K562 (cell line): Measurements from ENCODE around the gene AGPAT3. TPM values are rescaled to one million over a fixed set of nuclear protein-coding genes. Genes with fewer than 3 reads are reported as not detected.
A peak's percentile ranks its signal among the peaks of the same experiment; 100 is the strongest.

Source experiments
- BRF2 ChIP-seq: IDR thresholded peaks from 3 replicates; pipeline ENCODE4 v1.6.1; 2011; ENCODE audit warnings: borderline replicate concordance, mild to moderate bottlenecking; ENCODE audit not compliant: insufficient read length, insufficient read depth
- CAMTA2 ChIP-seq: fragments of 250-450 bp; sonication (Bioruptor Pico); conservative IDR thresholded peaks from 2 replicates; pipeline ENCODE4 v1.5.1; 2022
- CREM ChIP-seq: IDR thresholded peaks from 2 replicates; pipeline ENCODE4 v1.6.1; 2014; ENCODE audit warnings: antibody characterized with exemption, low read depth
- E2F3 ChIP-seq: fragments of 250-450 bp; sonication (Bioruptor Pico); IDR thresholded peaks from 2 replicates; pipeline ENCODE4 v1.4.0; 2020; ENCODE audit warnings: mild to moderate bottlenecking
- GATA2 ChIP-seq: sonication (generic); formaldehyde crosslinking; IDR thresholded peaks from 2 replicates; pipeline ENCODE4 v1.4.0; 2020; ENCODE audit warnings: mild to moderate bottlenecking, missing genetic modification reagents
- GATAD2A ChIP-seq: fragments of 450-650 bp; IDR thresholded peaks from 2 replicates; pipeline ENCODE4 v1.6.1; 2017
- IFI16 ChIP-seq: fragments of 250-450 bp; sonication (Bioruptor Pico); IDR thresholded peaks from 2 replicates; pipeline ENCODE4 v2.1.2; 2022; ENCODE audit warnings: mild to moderate bottlenecking, inconsistent platforms
- KHSRP ChIP-seq: fragments of 450-650 bp; IDR thresholded peaks from 2 replicates; pipeline ENCODE4 v1.6.1; 2017
- MAFG ChIP-seq: fragments of 450-650 bp; conservative IDR thresholded peaks from 2 replicates; pipeline ENCODE4 v1.6.1; 2016; ENCODE audit warnings: missing genetic modification characterization, missing compliant biosample characterization
- NR2F6 ChIP-seq: fragments of 450-650 bp; formaldehyde crosslinking; IDR thresholded peaks from 2 replicates; pipeline ENCODE4 v1.4.0; 2020; ENCODE audit warnings: mild to moderate bottlenecking
- NR4A1 ChIP-seq, 2 experiments: fragments of 250-450 bp in 1 of 2; fragments of 450-650 bp in 1 of 2; sonication (Bioruptor Pico) in 1 of 2; IDR thresholded peaks; 2 replicates each; pipeline versions ENCODE4 v1.4.0 to v1.6.1; 2016 to 2020; ENCODE audit warnings: mild to moderate bottlenecking in 2 of 2, missing compliant biosample characterization in 1 of 2, missing genetic modification characterization in 1 of 2, moderate library complexity in 1 of 2
- NRF1 ChIP-seq, 2 experiments: fragments of 450-650 bp; IDR thresholded peaks in 1 of 2; conservative IDR thresholded peaks in 1 of 2; 2 replicates each; pipeline ENCODE4 v1.6.1; 2014; ENCODE audit warnings: mild to moderate bottlenecking in 2 of 2
- PATZ1 ChIP-seq: fragments of 250-450 bp; sonication (Bioruptor Pico); IDR thresholded peaks from 2 replicates; pipeline ENCODE4 v1.5.0; 2020; ENCODE audit warnings: mild to moderate bottlenecking, borderline replicate concordance
- PKNOX1 ChIP-seq: fragments of 450-650 bp; IDR thresholded peaks from 2 replicates; pipeline ENCODE4 v1.6.1; 2016
- SPI1 ChIP-seq: IDR thresholded peaks from 2 replicates; pipeline ENCODE4 v1.6.1; 2011; ENCODE audit warnings: low read depth, low read length, control low read depth, borderline replicate concordance
- XRCC5 ChIP-seq: fragments of 200-400 bp; formaldehyde crosslinking; IDR thresholded peaks from 2 replicates; pipeline ENCODE4 v1.6.1; 2017; ENCODE audit warnings: low read depth, mild to moderate bottlenecking, low read length
- ZBTB17 ChIP-seq: fragments of 450-650 bp; formaldehyde crosslinking; IDR thresholded peaks from 2 replicates; pipeline ENCODE4 v1.4.0; 2020; ENCODE audit warnings: mild to moderate bottlenecking
- ZBTB8A ChIP-seq: fragments of 450-650 bp; IDR thresholded peaks from 2 replicates; pipeline ENCODE4 v1.6.1; 2018; ENCODE audit warnings: mild to moderate bottlenecking, moderate library complexity; ENCODE audit not compliant: partially characterized antibody
- ZNF507 ChIP-seq: conservative IDR thresholded peaks from 2 replicates; pipeline ENCODE4 v1.6.1; 2017; ENCODE audit warnings: missing genetic modification characterization, missing compliant biosample characterization
- ZNF668 ChIP-seq: fragments of 250-450 bp; sonication (Bioruptor Pico); IDR thresholded peaks from 2 replicates; pipeline ENCODE4 v1.8.0; 2022; ENCODE audit warnings: mild to moderate bottlenecking, inconsistent platforms
- polyA plus RNA-seq, 8 experiments: library from polyadenylated mRNA; depleted of rRNA in 4 of 8; stranded (reverse) in 5 of 8; unstranded in 3 of 8; fragments of >200 nt; fragmentation: Nextera tagmentation in 2 of 8; fragmentation: Illumina TruSeq in 1 of 8; extraction: Ambion mirVana in 2 of 8; extraction: Trizol in 1 of 8; gene quantifications; 2 replicates each; pipeline versions ENCODE4 v1.2.1 to v1.2.3, GENCODE V29; 2011 to 2014; ENCODE audit warnings: inconsistent platforms in 1 of 8, missing spikeins in 1 of 8
- total RNA-seq, 7 experiments: library from RNA; depleted of rRNA in 6 of 7; stranded (reverse); fragments of >200 nt in 6 of 7; fragmentation: Illumina TruSeq in 2 of 7; extraction: Trizol in 2 of 7; gene quantifications; 2 replicates each; pipeline versions ENCODE4 v1.2.1 to v1.2.3, GENCODE V29; 2011 to 2021; ENCODE audit warnings: low replicate concordance in 1 of 7
- TF ChIP-seq, protein P1 (sequence below), 2 experiments: fragments of 450-650 bp in 1 of 2; sonication (generic) in 1 of 2; formaldehyde crosslinking; conservative IDR thresholded peaks; 2 replicates each; pipeline versions ENCODE4 v1.4.0 to v1.8.1; 2020 to 2022; ENCODE audit warnings: mild to moderate bottlenecking in 1 of 2, missing genetic modification reagents in 1 of 2

The AGPAT3 gene
- total and polyA plus RNA-seq, 9 of the 15 experiments (the other 6 are each of a cell fraction or from before 2014, with no cell fraction given): 1.5 to 88.4 (median 35.7) TPM

GRCh38 chr21:43884012-43884860, 19.2 kb downstream of the AGPAT3 start (continued):
- TF ChIP-seq SPI1 (no peak), ZBTB8A (no peak), XRCC5 (0 out of 2 replicates have a peak, but pooled peaks have one; percentile 17), GATAD2A (0 out of 2 replicates have a peak, but pooled peaks have one; percentile 57), IFI16 (CRISPR knock-in tag) (0 out of 2 replicates have a peak, but pooled peaks have one; percentile 24), PKNOX1 (peak; percentile 27; the same call in 1 of the 2 replicates), NR4A1 (CRISPR knock-in tag; IDR thresholded peaks at IDR 0.05) (no peak), NR4A1 (tag; IDR thresholded peaks at IDR 0.05) (peak; percentile 58; the same call in 1 of the 2 replicates), ZNF507 (no peak), PATZ1 (CRISPR knock-in tag) (no peak), CREM (peak; percentile 81), CAMTA2 (CRISPR knock-in tag) (0 out of 2 replicates have a peak, but pooled peaks have one; percentile 4), NRF1 (conservative IDR thresholded peaks at IDR 0.05 in 1 of 2, IDR thresholded peaks at IDR 0.05 in 1 of 2) (peak in 1 of 2 experiments; percentile 45; a peak in 2 of 4 replicates), ZNF668 (peak; percentile 33; the same call in 1 of the 2 replicates), MAFG (tag) (0 out of 2 replicates have a peak, but pooled peaks have one; percentile 15), E2F3 (CRISPR knock-in tag) (peak; percentile 64; the same call in 1 of the 2 replicates), BRF2 (no peak), NR2F6 (no peak), ZBTB17 (0 out of 2 replicates have a peak, but pooled peaks have one; percentile 38), GATA2 (CRISPR knock-in tag) (peak; percentile 65; the same call in 1 of the 2 replicates), KHSRP (no peak)
- TF ChIP-seq, protein P1, sequence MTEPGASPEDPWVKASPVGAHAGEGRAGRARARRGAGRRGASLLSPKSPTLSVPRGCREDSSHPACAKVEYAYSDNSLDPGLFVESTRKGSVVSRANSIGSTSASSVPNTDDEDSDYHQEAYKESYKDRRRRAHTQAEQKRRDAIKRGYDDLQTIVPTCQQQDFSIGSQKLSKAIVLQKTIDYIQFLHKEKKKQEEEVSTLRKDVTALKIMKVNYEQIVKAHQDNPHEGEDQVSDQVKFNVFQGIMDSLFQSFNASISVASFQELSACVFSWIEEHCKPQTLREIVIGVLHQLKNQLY (CRISPR knock-in tag; conservative IDR thresholded peaks at IDR 0.05): peak in 1 of 2 experiments; percentile 21; a peak in 1 of 4 replicates
